Measurements from ENCODE around the gene MYO1G. TPM values are rescaled to one million over a fixed set of nuclear protein-coding genes. Genes with fewer than 3 reads are reported as not detected.

The MYO1G gene
- total RNA-seq, 1 donor from 2014 or later: 0.53 TPM

- Mint-ChIP-seq H3K9me3 (no peaks in the 10 kb centered on the region), H3K4me1 (ENCODE audit: unreplicated experiment) (no peaks in the 10 kb centered on the region), H3K4me3 (no peak overlapping the region), H3K36me3 (no peaks in the 10 kb centered on the region), H3K27me3 (peaks cover 19% of the 10 kb centered on the region), H3K27ac (no peak overlapping the region)
- peak; percentile 47 for TF ChIP-seq CTCF (conservative IDR thresholded peaks at IDR 0.05)
- DNase-seq (ENCODE audit: extremely low spot score, unreplicated experiment): no peak
Observed at GRCh38 chr7:44922351-44922694, 56.5 kb downstream of the MYO1G start.

- Mint-ChIP-seq H3K4me1 (ENCODE audit: unreplicated experiment) (no peaks in the 10 kb centered on the region), H3K27ac (no peak overlapping the region), H3K27me3 (peaks cover 17% of the 10 kb centered on the region), H3K9me3 (no peaks in the 10 kb centered on the region), H3K36me3 (no peaks in the 10 kb centered on the region), H3K4me3 (no peak overlapping the region)
- peak; percentile 80 for DNase-seq (ENCODE audit: extremely low spot score, unreplicated experiment)
- TF ChIP-seq CTCF (conservative IDR thresholded peaks at IDR 0.05): peak; percentile 87
Observed at GRCh38 chr7:44921607-44922350, 57.0 kb downstream of the MYO1G start.

- H3K27ac Mint-ChIP-seq: no peak overlapping the region
Observed at GRCh38 chr7:44920119-44920518, 58.7 kb downstream of the MYO1G start.

GRCh38 chr7:44918029-44918428 lies 60.8 kb downstream of the MYO1G start:
- DNase-seq (ENCODE audit: extremely low spot score, unreplicated experiment): no peak
- Mint-ChIP-seq H3K27ac (no peak overlapping the region), H3K27me3 (peaks cover 12% of the 10 kb centered on the region), H3K4me3 (no peak overlapping the region), H3K4me1 (ENCODE audit: unreplicated experiment) (no peaks in the 10 kb centered on the region), H3K9me3 (no peaks in the 10 kb centered on the region), H3K36me3 (no peaks in the 10 kb centered on the region)
- TF ChIP-seq CTCF (conservative IDR thresholded peaks at IDR 0.05): no peak

More at GRCh38 chr7:44920119-44920518, 58.7 kb downstream of the MYO1G start:
- Mint-ChIP-seq H3K27me3 (peaks cover 12% of the 10 kb centered on the region), H3K36me3 (no peaks in the 10 kb centered on the region), H3K9me3 (no peaks in the 10 kb centered on the region), H3K4me3 (no peak overlapping the region), H3K4me1 (ENCODE audit: unreplicated experiment) (no peaks in the 10 kb centered on the region)
- no peak for TF ChIP-seq CTCF (conservative IDR thresholded peaks at IDR 0.05)
- DNase-seq (ENCODE audit: extremely low spot score, unreplicated experiment): no peak

- Mint-ChIP-seq H3K36me3 (no peaks in the 10 kb centered on the region), H3K9me3 (no peaks in the 10 kb centered on the region), H3K27ac (no peak overlapping the region), H3K4me1 (ENCODE audit: unreplicated experiment) (no peaks in the 10 kb centered on the region), H3K4me3 (no peak overlapping the region), H3K27me3 (peaks cover 12% of the 10 kb centered on the region)
- no peak for TF ChIP-seq CTCF (conservative IDR thresholded peaks at IDR 0.05)
- no peak for DNase-seq (ENCODE audit: extremely low spot score, unreplicated experiment)
Observed at GRCh38 chr7:44917465-44917864, 61.4 kb downstream of the MYO1G start.
